Panc1 (cell line): Measurements from ENCODE around the gene LMF1. TPM values are rescaled to one million over a fixed set of nuclear protein-coding genes. Genes with fewer than 3 reads are reported as not detected.
"Not testable (repeated sequence)": the region's sequence is repeated elsewhere in the genome, so short reads cannot be mapped to it uniquely, and the experiment has no call there.

Experiments used
- ATAC-seq: fragments of 200-7000 bp; cut with Tn5 transposase; 2 replicates; pipeline ENCODE4 v1.9.1; 2020; ENCODE audit warnings: mild to moderate bottlenecking, moderate library complexity
- BruUV-seq: library from RNA; stranded (reverse); fragments of 400-500 nt; replicated peaks from 2 replicates; lab custom pipeline; 2021; lab: Mats Ljungman, UMichigan
- CTCF ChIA-PET: fragments of 300-600 bp; sonication (Branson Sonifier 250); formaldehyde crosslinking; loops from one replicate; lab custom pipeline; 2022; ENCODE audit warnings: antibody characterized with exemption; lab: Charles Lee
- POLR2A ChIA-PET: fragments of 300-600 bp; sonication (Branson Sonifier 250); formaldehyde crosslinking; loops from one replicate; lab custom pipeline; 2022; ENCODE audit warnings: antibody characterized with exemption; lab: Charles Lee
- DNase-seq: peaks from one replicate; pipeline ENCODE4 v3.0.0-alpha.2; 2010; ENCODE audit warnings: low read depth, low spot score
- H3K27ac ChIP-seq: 2 replicates; pipeline ENCODE4 v1.5.1; 2011; ENCODE audit warnings: mild to moderate bottlenecking, low read length, inconsistent platforms
- H3K27me3 ChIP-seq: fragments of 200-500 bp; sonication (Bioruptor generic); 2 replicates; pipeline ENCODE4 v1.6.0; 2014; ENCODE audit warnings: low read length, inconsistent platforms; ENCODE audit not compliant: control insufficient read depth, insufficient read depth
- H3K36me3 ChIP-seq: fragments of 200-500 bp; sonication (Bioruptor generic); 2 replicates; pipeline ENCODE4 v1.5.1; 2014; ENCODE audit warnings: inconsistent platforms, mild to moderate bottlenecking, low read length, moderate library complexity; ENCODE audit not compliant: control insufficient read depth, insufficient read depth
- H3K4me1 ChIP-seq: 2 replicates; pipeline ENCODE4 v1.5.1; 2011; ENCODE audit warnings: inconsistent platforms, mild to moderate bottlenecking, low read length, moderate library complexity; ENCODE audit not compliant: control insufficient read depth, insufficient read depth
- H3K4me3 ChIP-seq, 2 experiments: 2 replicates each; pipeline ENCODE4 v1.5.1; 2011 to 2012; ENCODE audit warnings: low read depth in 2 of 2, low read length in 2 of 2, mild to moderate bottlenecking in 2 of 2, inconsistent platforms in 1 of 2, moderate library complexity in 1 of 2
- H3K9me3 ChIP-seq: fragments of 200-500 bp; sonication (Bioruptor generic); 2 replicates; pipeline ENCODE4 v1.5.1; 2014; ENCODE audit warnings: low read depth, mild to moderate bottlenecking, inconsistent platforms, low read length, moderate library complexity; ENCODE audit not compliant: control insufficient read depth, insufficient read depth
- CTCF ChIP-seq: fragments of 450-650 bp; IDR thresholded peaks from 2 replicates; pipeline ENCODE4 v1.5.1; 2017; ENCODE audit warnings: mild to moderate bottlenecking
- POLR2AphosphoS5 ChIP-seq: IDR thresholded peaks from 2 replicates; pipeline ENCODE4 v1.6.1; 2012; ENCODE audit warnings: mild to moderate bottlenecking, low read depth, low read length, moderate library complexity
- REST ChIP-seq, 2 experiments: IDR thresholded peaks; 2 replicates each; pipeline ENCODE4 v1.6.1; 2011 to 2012; ENCODE audit warnings: low read depth in 2 of 2, control low read depth in 1 of 2, low read length in 1 of 2, mild to moderate bottlenecking in 1 of 2, moderate library complexity in 1 of 2; ENCODE audit not compliant: insufficient read depth in 1 of 2
- SIN3A ChIP-seq: IDR thresholded peaks from 2 replicates; pipeline ENCODE4 v1.6.1; 2012; ENCODE audit warnings: low read depth, mild to moderate bottlenecking, low read length, moderate library complexity, borderline replicate concordance; ENCODE audit not compliant: insufficient read depth
- TCF7L2 ChIP-seq: IDR thresholded peaks from 2 replicates; pipeline ENCODE4 v1.6.1; 2011; ENCODE audit warnings: mild to moderate bottlenecking, low read depth, low read length, inconsistent platforms
- in situ Hi-C: cut with HindIII; loops from 2 replicates; pipeline ENCODE4 v1.10.0; 2016; ENCODE audit warnings: low sequenced_read_pairs, low pct_unique_long_range_greater_than_20kb
- intact Hi-C: fragments of 100-400 bp; cut with micrococcal nuclease; formaldehyde crosslinking; loops from one replicate; pipeline ENCODE4 v1.10.0; 2022; ENCODE audit not compliant: unreplicated experiment
- total RNA-seq: library from RNA; stranded (reverse); gene quantifications from one replicate; pipeline ENCODE4 v1.2.1, GENCODE V29; 2021; ENCODE audit not compliant: unreplicated experiment

LMF1 gene
- total RNA-seq, 1 experiment from 2014 or later: 24.3 TPM

- TF ChIP-seq CTCF: no peak
- TF ChIP-seq TCF7L2: no peak
- TF ChIP-seq REST (IDR thresholded peaks at IDR 0.05; ENCODE audit: insufficient read depth in 1 of 2, low read depth in 2 of 2, low read length in 1 of 2): no peak
- TF ChIP-seq POLR2AphosphoS5: no peak
- no peak for TF ChIP-seq SIN3A
- Histone ChIP-seq H3K27me3 (no peaks in the 10 kb centered on the region), H3K9me3 (no peaks in the 10 kb centered on the region), H3K4me1 (no peaks in the 10 kb centered on the region), H3K36me3 (no peaks in the 10 kb centered on the region), H3K4me3 (no peak overlapping the region), H3K27ac (no peak overlapping the region)
- BruUV-seq: TSS peak; percentile 52
- ATAC-seq: no peak
- no peak for DNase-seq
- POLR2A ChIA-PET: interaction anchor here (0.7 kb wide), 1 partner anchor 316 kb away, joined by 9 read pairs; no protein-coding TSS in a partner anchor
- CTCF ChIA-PET: no interaction called here
- in situ Hi-C loops (no loop called here), intact Hi-C loops (no loop called here)
Measured at GRCh38 chr16:860891-861290, 109.9 kb downstream of the LMF1 start.

GRCh38 chr16:858971-859370, 111.8 kb downstream of the LMF1 start:
- in situ Hi-C loops, BruUV-seq, CTCF ChIA-PET, H3K36me3 ChIP-seq, POLR2A ChIA-PET, ATAC-seq, DNase-seq, H3K27me3 ChIP-seq, H3K27ac ChIP-seq, intact Hi-C loops, H3K4me1 ChIP-seq, H3K9me3 ChIP-seq, H3K4me3 ChIP-seq: not testable (repeated sequence)

- H3K27me3 ChIP-seq, ATAC-seq, in situ Hi-C loops, H3K9me3 ChIP-seq, H3K4me1 ChIP-seq, intact Hi-C loops, H3K27ac ChIP-seq, H3K4me3 ChIP-seq, CTCF ChIA-PET, BruUV-seq, H3K36me3 ChIP-seq, DNase-seq, POLR2A ChIA-PET: not testable (repeated sequence)
Measured at GRCh38 chr16:858441-858840, 112.3 kb downstream of the LMF1 start.
